A673 (cell line): ENCODE results near the gene ITPR1. TPM values are rescaled to one million over a fixed set of nuclear protein-coding genes. Genes with fewer than 3 reads are reported as not detected.

ENCODE experiments used
- BruUV-seq: library from RNA; stranded (reverse); fragments of 400-500 nt; replicated peaks from 2 replicates; lab custom pipeline; 2021; lab: Mats Ljungman, UMichigan
- CTCF ChIA-PET: fragments of 300-600 bp; sonication (Branson Sonifier 250); formaldehyde crosslinking; loops from one replicate; lab custom pipeline; 2022; ENCODE audit warnings: antibody characterized with exemption; lab: Charles Lee
- POLR2A ChIA-PET: fragments of 300-600 bp; sonication (Branson Sonifier 250); formaldehyde crosslinking; loops from one replicate; lab custom pipeline; 2022; ENCODE audit warnings: antibody characterized with exemption; ENCODE audit not compliant: low non-redundant PET; lab: Charles Lee
- DNase-seq: peaks from one replicate; pipeline ENCODE4 v3.0.0-alpha.2; 2015; ENCODE audit warnings: low spot score
- H3K27ac ChIP-seq: fragments of 200-600 bp; sonication (generic); 2 replicates; pipeline ENCODE4 v1.5.1; 2016; ENCODE audit warnings: mixed run types, low read depth, mild to moderate bottlenecking, mixed read lengths, antibody characterized with exemption, low read length; ENCODE audit not compliant: poor library complexity, severe bottlenecking
- H3K27me3 ChIP-seq: fragments of 200-600 bp; sonication (generic); replicated peaks from 2 replicates; pipeline ENCODE4 v1.6.1; 2017; ENCODE audit warnings: mixed run types, low read depth, mild to moderate bottlenecking, mixed read lengths, antibody characterized with exemption, low read length; ENCODE audit not compliant: insufficient read depth, poor library complexity
- H3K36me3 ChIP-seq: fragments of 200-600 bp; sonication (generic); 2 replicates; pipeline ENCODE4 v1.6.1; 2016; ENCODE audit warnings: mixed run types, mild to moderate bottlenecking, mixed read lengths, antibody characterized with exemption, low read length; ENCODE audit not compliant: insufficient read depth, poor library complexity, severe bottlenecking
- H3K4me1 ChIP-seq: fragments of 200-600 bp; sonication (generic); 2 replicates; pipeline ENCODE4 v1.6.1; 2017; ENCODE audit warnings: mixed run types, mild to moderate bottlenecking, mixed read lengths, antibody characterized with exemption, low read length; ENCODE audit not compliant: insufficient read depth, poor library complexity, severe bottlenecking
- H3K4me3 ChIP-seq: fragments of 200-600 bp; sonication (generic); 2 replicates; pipeline ENCODE4 v1.5.1; 2016; ENCODE audit warnings: low read depth, mixed run types, mild to moderate bottlenecking, mixed read lengths, low read length; ENCODE audit not compliant: poor library complexity, severe bottlenecking
- H3K9me3 ChIP-seq: fragments of 200-600 bp; sonication (generic); 2 replicates; pipeline ENCODE4 v1.6.1; 2016; ENCODE audit warnings: mixed run types, low read depth, mild to moderate bottlenecking, mixed read lengths, antibody characterized with exemption, low read length; ENCODE audit not compliant: poor library complexity, severe bottlenecking
- CTCF ChIP-seq: fragments of 300-800, 200-600 bp; sonication (generic); conservative IDR thresholded peaks from 2 replicates; pipeline ENCODE4 v1.5.1; 2017; ENCODE audit warnings: low read depth, mild to moderate bottlenecking, antibody characterized with exemption, low read length, moderate library complexity, mixed read lengths
- EZH2 ChIP-seq: fragments of 200-600 bp; sonication (generic); IDR thresholded peaks from 2 replicates; pipeline ENCODE4 v1.6.1; 2017; ENCODE audit warnings: borderline replicate concordance, low read depth, mild to moderate bottlenecking, mixed read lengths, antibody characterized with exemption, low read length; ENCODE audit not compliant: poor library complexity, severe bottlenecking
- intact Hi-C: fragments of 100-400 bp; cut with micrococcal nuclease; formaldehyde crosslinking; loops from one replicate; pipeline ENCODE4 v1.10.0; 2022; ENCODE audit not compliant: unreplicated experiment
- total RNA-seq: library from RNA; stranded (reverse); gene quantifications from 2 replicates; pipeline ENCODE4 v1.2.3, GENCODE V29; 2021

ITPR1 gene
- total RNA-seq, 1 experiment from 2014 or later, result 8.6 TPM

- intact Hi-C loops, result no loop called here
- no peaks in the 10 kb centered on the region for H3K27me3 ChIP-seq
- POLR2A ChIA-PET, result no interaction called here
- no peak overlapping the region for H3K4me3 ChIP-seq
- H3K27ac ChIP-seq, result no peak overlapping the region
- H3K36me3 ChIP-seq, result no peaks in the 10 kb centered on the region
- CTCF ChIA-PET, result no interaction called here
- TF ChIP-seq EZH2 (no peak), CTCF (no peak)
- no peak for DNase-seq
- H3K4me1 ChIP-seq, result no peaks in the 10 kb centered on the region
- no TSS peak for BruUV-seq
- H3K9me3 ChIP-seq, result no peaks in the 10 kb centered on the region
These were observed 264.6 kb downstream of the ITPR1 start for GRCh38 chr3:4757575-4758248.

GRCh38 chr3:4758249-4758860 lies 265.2 kb downstream of the ITPR1 start:
- no TSS peak for BruUV-seq
- no peaks in the 10 kb centered on the region for H3K4me1 ChIP-seq
- no peaks in the 10 kb centered on the region for H3K9me3 ChIP-seq
- TF ChIP-seq CTCF, result no peak
- intact Hi-C loops, result no loop called here
- no peak overlapping the region for H3K27ac ChIP-seq
- H3K4me3 ChIP-seq, result no peak overlapping the region
- no peaks in the 10 kb centered on the region for H3K36me3 ChIP-seq
- POLR2A ChIA-PET, result no interaction called here
- H3K27me3 ChIP-seq, result no peaks in the 10 kb centered on the region
- CTCF ChIA-PET, result no interaction called here
- DNase-seq, result no peak

GRCh38 chr3:4758957-4759656 lies 266.0 kb downstream of the ITPR1 start:
- no peak overlapping the region for H3K4me3 ChIP-seq
- no peaks in the 10 kb centered on the region for H3K36me3 ChIP-seq
- TF ChIP-seq CTCF (no peak), EZH2 (no peak)
- ChIA-PET POLR2A (no interaction called here), CTCF (no interaction called here)
- H3K4me1 ChIP-seq, result no peaks in the 10 kb centered on the region
- H3K27ac ChIP-seq, result no peak overlapping the region
- H3K27me3 ChIP-seq, result no peaks in the 10 kb centered on the region
- intact Hi-C loops, result no loop called here
- no peaks in the 10 kb centered on the region for H3K9me3 ChIP-seq
- no peak for DNase-seq
- no TSS peak for BruUV-seq
